ENCODE data around the gene OS9.
"Not testable (repeated sequence)": the region's sequence is repeated elsewhere in the genome, so short reads cannot be mapped to it uniquely, and the experiment has no call there.

The OS9 gene

DNA sequence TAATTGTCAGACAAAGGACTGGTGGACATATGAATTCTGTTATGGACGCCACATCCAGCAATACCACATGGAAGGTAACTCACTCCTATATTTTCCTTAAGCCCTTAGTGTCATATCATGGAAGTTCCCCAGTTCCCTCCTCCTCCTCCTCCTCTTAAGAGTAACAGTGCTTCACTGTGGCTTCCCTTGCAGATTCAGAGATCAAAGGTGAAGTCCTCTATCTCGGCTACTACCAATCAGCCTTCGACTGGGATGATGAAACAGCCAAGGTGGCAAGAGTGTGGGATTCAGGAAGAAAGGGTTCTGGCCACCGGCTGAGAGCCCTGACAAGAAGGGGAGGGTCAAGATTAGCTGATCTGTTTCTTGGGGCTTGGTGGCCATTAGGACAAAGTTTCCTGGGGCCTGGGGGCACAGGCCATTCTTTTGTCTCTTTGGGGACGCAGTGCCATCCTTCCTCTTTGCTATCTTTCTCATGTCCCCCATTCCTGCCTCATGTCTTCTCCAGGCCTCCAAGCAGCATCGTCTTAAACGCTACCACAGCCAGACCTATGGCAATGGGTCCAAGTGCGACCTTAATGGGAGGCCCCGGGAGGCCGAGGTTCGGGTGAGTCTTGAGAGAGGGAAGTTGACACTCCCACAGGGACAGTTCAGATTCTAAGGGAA is 2.0 kb downstream of the OS9 start:
- no peak for DNase-seq

DNA sequence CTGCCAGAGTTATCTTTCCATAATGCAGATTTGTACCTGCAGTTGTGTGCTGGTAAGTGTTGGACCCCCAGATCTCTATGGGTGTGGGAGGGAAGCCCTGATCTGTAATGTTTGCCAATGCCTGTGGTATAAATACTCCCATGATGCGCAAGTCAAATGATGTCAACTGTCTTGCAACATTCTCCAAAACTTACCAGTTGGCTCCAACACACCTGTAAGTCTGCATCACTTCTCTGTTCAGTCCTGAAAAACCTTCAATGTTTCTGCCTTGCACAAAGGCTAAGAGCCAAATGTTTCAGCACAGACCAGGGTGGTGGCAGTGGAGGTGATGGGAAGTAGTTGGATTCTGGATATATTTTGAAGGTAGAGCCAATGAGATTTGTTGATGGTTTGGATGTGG is 3.1 kb downstream of the OS9 start:
- DNase-seq, result no peak

DNA sequence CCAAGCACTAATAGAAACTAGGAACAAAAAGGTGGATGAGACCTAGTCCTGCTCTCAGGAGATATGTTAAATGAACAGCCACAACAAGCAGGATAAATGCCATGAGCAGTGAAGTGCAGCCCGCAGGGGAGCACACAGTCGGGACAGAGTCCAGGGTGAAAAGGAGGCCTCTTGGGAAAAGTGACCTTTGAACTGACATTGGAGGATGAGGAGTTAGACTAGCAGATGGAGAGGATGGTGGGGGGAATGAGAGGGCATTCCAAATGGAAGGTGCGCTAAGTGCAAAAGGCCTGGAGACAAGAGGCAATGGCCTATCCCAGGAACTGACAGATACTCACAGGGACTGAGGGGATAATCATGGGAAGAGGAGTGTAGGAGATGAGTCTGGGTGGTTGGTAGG is 4.5 kb downstream of the OS9 start:
- no peak for DNase-seq

DNA sequence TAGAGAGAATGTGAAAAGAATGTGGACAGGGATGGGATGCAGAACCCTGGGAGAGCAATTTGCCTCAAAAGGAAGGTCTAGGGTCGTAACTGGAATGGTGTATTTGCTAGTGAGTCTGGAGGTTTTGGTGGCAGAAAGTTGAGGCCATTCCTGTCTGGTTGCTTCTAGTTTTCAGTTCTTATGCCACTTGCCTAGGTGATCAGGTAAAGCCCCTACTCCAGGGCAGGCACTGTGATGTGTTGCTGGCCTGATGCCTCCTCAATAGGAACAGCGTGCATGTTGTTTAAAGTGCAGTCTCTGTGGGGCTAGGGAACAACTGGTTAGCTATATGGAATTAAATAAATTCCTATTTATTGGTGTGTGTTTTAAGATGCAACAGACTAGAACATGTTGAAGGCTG is 6.4 kb downstream of the OS9 start:
- no peak for DNase-seq

DNA sequence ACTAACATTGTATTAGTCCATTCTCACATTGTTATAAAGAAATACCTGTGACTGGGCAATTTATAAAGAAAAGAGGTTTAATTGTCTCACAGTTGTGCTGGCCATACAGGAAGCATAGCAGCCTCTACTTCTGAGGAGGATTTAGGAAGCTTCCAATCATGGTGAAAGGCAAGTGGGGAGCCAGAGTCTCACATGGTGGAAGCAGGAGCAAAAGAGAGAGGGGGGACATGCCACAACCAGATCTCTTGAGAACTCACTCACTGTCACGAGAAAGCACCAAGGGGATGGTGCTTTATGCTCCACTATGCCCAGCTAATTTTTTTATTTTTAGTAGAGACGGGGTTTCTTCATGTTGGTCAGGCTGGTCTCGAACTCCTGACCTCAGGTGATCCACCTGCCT is 13.3 kb downstream of the OS9 start:
- no peak for DNase-seq

DNA sequence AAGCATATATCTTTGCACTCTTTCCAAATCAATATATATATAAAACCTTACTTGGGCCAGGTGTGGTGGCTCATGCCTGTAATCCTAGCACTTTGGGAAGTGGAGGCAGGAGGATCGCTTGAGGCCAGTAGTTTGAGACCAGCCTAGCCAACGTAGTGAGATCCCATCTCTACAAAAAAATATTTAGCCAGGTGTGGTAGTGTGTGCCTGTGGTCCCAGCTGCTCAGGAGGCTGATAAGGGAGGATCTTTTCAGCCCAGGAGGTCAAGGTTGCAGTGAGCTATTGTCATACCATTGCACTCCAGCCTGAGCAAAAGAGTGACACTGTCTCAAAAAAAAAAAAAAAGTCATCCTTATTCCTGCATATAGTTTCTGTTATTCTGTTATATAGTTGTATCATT is 14.4 kb downstream of the OS9 start:
- DNase-seq, result no peak

DNA sequence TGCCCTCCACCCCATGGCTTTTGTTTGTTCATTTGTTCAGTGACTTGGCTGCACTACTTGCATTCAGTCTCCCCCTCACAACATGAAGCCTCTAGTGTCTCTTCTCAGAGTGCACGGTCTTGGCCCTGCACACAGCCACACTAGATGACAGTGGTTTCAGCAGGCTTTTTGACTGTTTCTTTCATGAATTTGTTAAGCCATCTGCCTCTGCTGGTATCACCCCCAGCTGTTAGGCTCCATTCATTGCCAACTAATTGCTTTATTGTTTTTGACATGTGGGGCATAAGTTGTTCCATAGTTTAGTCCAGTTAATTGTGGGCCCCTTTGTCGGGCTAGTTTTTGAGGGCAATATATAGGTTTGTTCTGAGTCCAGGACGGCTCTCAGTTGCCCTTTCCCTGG is 18.8 kb downstream of the OS9 start:
- no peak for DNase-seq

DNA sequence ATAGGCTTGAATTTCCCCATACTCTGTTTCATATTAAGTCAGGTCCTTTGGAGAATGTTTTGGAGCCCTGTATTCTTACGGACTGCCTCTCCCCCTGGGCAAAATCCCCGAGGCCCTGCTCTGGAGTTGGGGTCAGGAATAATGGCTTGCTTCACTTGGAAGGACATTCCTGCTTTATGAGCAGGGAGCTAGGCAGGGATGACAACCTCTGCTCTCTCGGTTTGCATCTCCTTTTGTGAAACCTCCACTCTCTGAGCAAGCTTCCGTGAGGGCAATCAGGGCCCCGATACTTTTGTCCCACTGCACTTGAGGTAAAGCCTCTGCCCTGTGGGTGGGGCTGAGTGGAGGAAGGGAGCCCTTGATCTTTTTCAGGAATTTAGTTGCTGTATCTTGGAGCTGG is 19.3 kb downstream of the OS9 start:
- no peak for DNase-seq

DNA sequence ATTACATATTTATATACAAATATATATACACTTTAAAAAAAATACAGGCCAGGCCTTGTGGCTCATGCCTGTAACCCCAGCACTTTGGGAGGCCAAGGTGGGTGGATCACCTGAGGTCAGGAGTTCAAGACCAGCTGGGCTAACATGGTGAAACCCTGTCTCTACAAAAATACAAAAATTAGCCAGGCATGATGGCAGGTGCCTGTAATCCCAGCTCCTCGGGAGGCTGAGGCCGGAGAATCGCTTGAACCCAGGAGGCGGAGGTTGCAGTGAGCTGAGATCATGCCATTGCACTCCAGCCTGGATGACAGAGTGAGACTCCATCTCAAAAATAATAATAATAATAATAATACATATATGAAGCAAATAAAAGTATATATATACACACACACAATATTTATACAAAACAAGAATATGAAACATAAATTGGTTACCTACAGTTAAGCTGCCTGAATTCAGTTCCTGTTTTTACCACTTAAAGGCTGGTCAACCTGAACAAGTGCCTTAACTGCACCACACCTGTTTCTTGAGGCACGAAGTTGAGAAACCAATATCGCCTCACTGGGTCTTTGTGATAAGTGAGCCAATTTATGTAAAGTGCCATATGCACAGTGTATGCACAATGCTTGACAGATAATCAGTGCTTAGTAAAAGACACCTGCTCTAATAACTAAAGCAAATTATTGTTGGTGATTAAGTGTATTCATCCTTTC is 21.3 kb downstream of the OS9 start:
- DNase-seq, result not testable (repeated sequence)

DNA sequence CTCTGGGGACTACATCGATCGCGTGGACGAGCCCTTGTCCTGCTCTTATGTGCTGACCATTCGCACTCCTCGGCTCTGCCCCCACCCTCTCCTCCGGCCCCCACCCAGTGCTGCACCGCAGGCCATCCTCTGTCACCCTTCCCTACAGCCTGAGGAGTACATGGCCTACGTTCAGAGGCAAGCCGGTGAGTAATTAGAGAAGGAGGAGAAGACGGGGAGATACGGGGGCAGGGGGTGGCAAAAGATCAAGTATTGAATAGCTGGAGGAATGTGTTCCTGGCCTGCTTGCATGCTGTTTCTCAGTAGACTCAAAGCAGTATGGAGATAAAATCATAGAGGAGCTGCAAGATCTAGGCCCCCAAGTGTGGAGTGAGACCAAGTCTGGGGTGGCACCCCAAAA is 21.9 kb downstream of the OS9 start:
- no peak for DNase-seq

DNA sequence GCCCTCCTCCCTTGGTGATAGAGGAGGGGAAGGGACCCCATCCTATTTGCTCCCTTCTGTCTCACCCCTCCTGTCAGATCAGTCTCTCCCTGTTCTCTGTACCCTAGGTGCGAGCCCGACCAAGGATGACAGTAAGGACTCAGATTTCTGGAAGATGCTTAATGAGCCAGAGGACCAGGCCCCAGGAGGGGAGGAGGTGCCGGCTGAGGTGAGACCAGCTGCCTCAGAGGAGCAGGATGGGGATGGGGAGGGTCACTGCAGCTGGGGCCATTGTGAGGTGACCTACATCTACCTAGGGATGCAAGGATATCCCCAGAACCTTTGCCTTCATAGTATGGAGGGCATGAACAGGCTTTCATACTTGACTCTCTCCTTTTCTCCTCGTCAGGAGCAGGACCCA is 22.4 kb downstream of the OS9 start:
- DNase-seq, result no peak

DNA sequence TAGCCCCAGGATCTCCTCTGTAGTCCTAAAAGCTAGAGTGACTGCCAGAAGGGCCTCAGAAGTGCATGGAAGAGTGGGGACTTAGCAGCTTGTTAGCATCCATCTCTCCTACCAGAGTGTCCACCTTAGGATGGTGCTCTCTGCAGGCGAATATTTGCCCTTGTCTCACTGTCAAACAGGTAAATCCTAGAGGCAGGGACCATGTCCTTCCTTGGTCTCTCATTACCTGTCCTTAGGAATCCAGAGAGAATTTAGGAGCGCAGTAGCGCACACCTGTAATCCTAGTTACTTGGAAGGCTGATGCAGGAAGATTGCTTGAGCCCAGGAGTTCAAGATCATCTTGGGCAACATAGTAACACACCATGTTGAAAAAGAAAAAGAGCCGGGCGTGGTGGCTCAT is 23.2 kb downstream of the OS9 start:
- no peak for DNase-seq

DNA sequence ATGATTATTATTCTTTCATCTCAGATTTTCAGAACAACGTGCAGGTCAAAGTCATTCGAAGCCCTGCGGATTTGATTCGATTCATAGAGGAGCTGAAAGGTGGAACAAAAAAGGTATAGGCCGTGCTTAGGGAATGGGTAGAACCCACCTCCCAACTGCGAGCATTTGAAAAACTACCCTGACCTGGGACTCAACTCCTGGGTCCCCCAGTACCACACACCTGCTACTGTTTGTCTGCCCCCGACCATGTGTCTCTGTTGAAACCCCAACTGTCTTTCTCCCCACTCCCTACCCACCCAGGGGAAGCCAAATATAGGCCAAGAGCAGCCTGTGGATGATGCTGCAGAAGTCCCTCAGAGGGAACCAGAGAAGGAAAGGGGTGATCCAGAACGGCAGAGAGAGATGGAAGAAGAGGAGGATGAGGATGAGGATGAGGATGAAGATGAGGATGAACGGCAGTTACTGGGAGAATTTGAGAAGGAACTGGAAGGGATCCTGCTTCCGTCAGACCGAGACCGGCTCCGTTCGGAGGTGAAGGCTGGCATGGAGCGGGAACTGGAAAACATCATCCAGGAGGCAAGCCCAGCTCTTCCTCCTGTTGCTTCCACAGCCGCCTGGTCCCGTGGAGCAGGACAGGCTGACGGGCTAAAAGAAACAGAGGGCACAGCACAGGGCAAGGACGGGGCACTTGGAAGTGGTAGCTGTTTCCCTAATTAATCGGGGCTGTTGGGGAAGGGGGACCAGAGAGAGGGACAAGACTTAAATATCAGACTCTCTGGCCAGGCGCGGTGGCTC is 24.1 kb downstream of the OS9 start:
- no peak for DNase-seq

DNA sequence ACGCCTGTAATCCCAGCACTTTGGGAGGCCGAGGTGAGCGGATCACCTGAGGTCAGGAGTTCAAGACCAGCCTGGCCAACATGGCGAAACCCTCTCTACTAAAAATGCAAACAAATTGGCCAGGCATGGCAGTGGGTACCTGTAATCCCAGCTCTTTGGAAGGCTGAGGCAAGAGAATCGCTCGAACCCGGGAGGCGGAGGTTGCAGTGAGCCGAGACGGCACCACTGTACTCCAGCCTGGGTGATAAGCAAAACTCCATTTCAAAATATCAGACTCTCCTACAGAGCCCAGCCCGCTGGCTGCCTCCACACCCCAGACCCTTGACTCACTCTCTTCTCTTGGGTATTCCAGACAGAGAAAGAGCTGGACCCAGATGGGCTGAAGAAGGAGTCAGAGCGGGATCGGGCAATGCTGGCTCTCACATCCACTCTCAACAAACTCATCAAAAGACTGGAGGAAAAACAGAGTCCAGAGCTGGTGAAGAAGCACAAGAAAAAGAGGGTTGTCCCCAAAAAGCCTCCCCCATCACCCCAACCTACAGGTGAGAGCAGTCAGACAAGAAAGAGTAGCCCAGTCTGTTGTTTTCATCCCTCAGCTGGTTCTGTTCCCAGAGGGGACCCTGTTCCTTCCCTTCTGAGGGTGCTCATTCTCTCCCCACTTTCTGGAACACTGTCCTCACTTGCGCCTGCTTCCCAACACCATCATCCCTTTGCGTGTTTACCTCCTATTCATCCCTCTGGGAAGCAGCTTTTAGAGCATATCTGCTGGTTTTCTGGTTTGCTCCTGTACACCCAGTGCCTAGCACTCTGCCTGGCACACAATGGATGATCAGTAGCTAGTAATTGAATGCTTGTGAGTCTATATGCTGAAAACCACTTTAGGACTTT is 25.0 kb downstream of the OS9 start:
- no peak for DNase-seq

DNA sequence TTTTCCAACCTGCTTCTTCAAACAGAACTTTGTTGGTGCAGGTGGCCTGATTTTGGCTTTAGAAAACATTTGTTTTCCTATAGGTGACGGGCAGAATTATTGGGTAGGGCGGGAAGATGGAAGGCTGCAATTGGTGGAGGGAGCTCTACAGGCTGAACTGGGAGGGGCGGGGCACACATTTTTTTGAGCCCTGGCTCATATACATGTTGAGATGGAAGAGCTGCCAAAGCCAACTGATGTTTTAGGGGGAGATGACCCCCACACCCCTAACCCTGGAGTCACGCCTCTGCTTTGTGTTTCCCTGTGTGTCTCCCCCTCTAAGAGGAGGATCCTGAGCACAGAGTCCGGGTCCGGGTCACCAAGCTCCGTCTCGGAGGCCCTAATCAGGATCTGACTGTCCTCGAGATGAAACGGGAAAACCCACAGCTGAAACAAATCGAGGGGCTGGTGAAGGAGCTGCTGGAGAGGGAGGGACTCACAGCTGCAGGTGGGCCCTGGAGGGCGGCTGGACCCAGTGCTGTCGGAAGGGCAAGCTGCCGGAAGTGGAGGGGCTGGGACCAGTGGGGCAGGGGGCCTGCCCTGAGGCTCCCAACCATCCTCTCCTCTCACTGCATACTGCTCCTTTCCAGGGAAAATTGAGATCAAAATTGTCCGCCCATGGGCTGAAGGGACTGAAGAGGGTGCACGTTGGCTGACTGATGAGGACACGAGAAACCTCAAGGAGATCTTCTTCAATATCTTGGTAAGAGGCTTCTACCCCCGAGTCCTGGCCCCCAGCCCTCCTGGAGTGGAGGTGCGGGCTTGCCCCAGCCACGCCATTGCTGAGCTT is 26.1 kb downstream of the OS9 start:
- DNase-seq, result no peak

DNA sequence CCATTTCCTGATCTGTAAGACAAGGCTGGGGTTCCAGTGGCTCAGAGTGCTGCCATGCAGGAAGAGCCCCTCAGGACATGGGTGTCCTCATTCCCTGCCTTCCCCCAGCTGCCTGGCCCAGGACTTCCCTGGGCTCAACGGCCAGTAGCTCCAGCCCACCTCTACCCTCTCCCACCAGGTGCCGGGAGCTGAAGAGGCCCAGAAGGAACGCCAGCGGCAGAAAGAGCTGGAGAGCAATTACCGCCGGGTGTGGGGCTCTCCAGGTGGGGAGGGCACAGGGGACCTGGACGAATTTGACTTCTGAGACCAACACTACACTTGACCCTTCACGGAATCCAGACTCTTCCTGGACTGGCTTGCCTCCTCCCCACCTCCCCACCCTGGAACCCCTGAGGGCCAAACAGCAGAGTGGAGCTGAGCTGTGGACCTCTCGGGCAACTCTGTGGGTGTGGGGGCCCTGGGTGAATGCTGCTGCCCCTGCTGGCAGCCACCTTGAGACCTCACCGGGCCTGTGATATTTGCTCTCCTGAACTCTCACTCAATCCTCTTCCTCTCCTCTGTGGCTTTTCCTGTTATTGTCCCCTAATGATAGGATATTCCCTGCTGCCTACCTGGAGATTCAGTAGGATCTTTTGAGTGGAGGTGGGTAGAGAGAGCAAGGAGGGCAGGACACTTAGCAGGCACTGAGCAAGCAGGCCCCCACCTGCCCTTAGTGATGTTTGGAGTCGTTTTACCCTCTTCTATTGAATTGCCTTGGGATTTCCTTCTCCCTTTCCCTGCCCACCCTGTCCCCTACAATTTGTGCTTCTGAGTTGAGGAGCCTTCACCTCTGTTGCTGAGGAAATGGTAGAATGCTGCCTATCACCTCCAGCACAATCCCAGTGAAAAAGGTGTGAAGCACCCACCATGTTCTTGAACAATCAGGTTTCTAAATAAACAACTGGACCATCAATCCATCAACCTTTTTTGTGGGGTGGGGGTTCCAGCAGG is 27.0 kb downstream of the OS9 start:
- no peak for DNase-seq

DNA sequence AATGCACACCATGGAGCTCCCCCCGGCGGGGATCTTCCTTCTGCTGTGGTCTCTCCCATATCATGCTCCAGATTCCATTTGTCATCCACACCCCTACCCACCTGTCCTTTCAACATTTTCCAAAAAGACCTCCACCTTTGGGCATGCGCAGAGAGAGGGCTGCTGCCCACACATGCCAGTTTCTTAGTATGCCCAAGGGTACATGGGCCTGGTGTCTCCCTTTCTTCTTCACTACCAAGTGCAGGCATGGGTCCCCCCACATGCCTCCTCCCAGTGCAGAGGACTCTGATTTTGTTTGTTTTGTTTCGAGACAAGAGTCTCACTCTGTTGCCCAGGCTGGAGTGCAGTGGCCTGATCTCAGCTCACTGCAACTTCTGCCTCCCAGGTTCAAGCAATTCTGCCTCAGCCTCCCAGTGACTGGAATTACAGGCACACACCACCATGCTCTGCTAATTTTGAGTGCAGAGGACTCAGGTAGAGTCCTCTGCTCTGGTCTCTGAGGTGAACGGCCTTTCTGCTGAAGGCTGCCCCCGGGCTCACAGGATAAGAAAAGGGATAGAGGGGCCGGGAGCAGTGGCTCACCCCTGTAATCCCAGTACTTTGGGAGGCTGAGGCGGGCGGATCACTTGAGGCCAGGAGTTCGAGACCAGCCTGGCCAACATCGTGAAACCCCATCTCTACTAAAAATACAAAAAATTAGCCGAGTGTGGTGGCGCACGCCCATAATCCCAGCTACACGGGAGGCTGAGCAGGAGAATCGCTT is 28.1 kb downstream of the OS9 start:
- DNase-seq, result not testable (repeated sequence)

DNA sequence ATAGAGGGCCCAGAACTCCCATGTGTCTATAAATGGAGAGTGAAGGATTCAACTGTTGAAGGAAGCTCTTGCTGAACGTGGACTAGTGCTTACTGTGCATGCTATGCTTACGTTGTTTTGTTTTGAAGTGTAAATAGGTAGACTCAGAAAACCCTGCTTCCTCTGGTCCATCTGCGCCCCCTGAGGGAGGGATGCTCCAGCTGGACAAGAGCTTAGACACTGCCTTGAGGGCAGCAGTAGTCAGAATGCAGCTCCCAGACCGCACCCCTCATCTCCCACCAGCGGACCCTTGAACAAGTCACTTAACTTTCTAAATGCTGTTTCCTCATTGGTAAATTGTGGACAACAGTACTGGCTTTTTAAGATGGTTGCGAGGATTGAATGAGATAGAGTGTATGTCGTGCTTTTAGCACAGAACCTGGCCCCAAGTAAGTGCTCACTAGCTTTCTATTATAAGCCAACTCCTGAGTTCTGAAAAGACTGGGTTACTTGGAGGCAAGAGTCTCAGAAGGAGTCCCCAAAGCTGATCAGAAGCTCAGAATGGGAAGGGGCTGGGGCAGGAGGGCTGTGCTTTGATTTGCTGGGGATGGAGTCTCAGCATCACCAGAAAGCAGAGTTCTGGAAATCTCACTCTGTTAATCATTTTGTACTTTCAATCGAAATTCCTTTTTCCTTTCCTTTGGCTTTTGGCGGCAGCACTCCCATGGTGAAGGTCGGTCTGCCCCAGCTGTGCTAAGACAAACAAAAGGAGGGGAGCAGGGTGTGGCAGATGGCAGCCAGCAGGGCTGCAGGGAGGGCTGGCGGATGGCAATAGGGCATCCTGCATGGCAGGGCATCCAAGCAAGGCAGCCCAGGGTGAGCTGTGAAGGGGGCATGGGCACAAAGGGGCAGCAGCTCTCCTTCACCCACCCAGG is 29.0 kb downstream of the OS9 start:
- no peak for DNase-seq

DNA sequence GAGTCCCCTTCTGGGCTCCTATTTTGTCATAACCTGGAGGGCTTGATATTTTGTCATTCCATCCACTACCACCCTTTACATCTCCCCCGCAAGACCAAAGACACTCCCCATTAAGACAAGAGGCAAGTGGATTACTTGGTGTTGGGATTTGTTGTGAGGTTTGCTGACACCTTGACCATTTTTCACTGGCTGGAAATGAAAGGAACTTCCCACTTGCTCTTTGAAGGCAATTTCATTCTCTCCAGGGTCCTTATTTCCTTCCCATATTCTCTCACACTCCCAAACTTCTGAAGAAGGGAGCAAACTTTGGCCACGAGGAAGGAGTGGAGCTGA is 29.7 kb downstream of the OS9 start:
- DNase-seq, result no peak

Data from activated CD4-positive, CD25-positive, alpha-beta regulatory T cell (primary cell).